GM18873 (cell line): Measurements from ENCODE around the gene SNCAIP.

Experiments
- ATAC-seq: cut with Tn5 transposase; IDR thresholded peaks from one replicate; pipeline ENCODE4 v1.9.1; 2021; ENCODE audit warnings: mild to moderate bottlenecking, moderate library complexity, moderate number of reproducible peaks; ENCODE audit not compliant: unreplicated experiment, low FRiP score

The SNCAIP gene

DNA sequence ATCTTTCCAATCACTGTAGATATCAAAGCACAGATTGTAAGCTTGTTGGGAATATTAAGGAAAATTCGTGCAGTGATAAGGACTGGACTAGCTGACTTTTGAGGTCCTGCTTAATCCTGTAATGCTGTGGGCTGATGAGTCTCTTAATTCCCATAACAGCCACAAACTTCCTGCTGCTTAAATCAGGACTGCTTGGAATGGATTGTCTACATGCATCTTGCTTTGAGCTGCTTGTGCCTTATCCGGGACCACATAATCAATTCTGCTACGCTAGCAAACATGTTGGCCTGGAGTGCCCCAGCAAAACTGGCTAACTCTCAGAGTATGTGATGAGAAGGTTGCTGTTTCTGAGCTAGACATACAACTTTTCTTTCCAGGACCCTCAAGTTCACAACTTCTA lies 79.6 kb downstream of the SNCAIP start:
- no peak for ATAC-seq

- ATAC-seq: no peak
These were observed 80.2 kb downstream of the SNCAIP start for GRCh38 chr5:122392224-122392623.

DNA sequence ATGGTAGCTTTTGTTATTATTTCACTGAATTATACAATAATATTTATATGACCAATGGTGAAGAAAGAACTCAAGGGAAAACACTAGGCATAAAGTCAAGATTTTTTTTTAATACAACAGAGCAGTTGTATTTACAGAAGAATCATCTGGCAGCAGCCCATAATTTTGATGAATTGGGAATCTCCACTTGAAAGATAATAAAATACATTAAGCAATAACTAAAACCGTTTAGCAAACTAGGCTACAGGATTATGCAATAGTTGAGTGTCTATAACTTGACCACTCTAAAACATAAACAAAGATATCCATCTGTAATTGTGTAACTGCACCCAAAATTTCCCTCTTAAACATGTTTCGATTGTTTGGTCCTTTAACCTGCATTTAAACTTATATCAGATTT lies 80.8 kb downstream of the SNCAIP start:
- no peak for ATAC-seq

GRCh38 chr5:122394284-122394930 lies 82.4 kb downstream of the SNCAIP start:
- no peak for ATAC-seq

- no peak for ATAC-seq
These were observed 86.0 kb downstream of the SNCAIP start for GRCh38 chr5:122398016-122398415.

- ATAC-seq: no peak
These were observed 88.3 kb downstream of the SNCAIP start for GRCh38 chr5:122400341-122400740.

- no peak for ATAC-seq
These were observed 88.9 kb downstream of the SNCAIP start for GRCh38 chr5:122400938-122401337.

GRCh38 chr5:122401976-122402725 lies 90.1 kb downstream of the SNCAIP start:
- ATAC-seq: no peak

DNA sequence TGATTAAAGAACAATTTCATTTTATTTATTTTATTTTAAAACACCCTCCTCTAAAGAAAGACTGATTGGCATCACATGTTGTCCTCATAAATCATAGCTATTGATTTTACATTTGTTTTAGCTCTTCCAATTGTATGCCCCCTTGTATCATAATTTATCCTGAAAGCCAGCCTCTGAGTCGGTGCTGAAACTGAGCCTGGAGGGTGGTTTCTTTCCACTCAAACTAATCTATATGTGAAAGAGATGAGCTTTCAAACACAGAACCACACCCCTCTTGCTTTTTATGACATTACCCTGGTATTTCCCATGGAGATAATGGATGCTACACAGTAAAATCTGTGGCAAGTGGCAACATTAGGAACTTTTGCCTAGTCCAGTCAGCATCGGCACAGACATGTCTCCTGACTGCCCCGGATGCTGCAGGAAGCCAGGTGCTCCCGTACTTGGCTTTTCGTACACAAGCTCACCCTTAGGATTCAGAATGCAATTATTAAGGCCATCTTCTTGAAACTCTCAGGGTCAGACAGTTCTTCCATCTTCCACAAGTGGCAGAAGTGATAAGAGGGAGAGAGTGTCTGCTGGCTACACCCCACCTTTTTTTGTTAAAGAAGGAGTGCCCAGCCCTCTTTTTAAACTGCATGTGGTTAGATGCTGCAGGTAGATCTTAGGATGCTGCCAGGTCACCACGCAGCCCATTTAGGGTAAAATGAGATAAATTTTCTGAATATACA lies 91.1 kb downstream of the SNCAIP start:
- no peak for ATAC-seq

- ATAC-seq: no peak
These were observed 92.0 kb downstream of the SNCAIP start for GRCh38 chr5:122404018-122404417.

DNA sequence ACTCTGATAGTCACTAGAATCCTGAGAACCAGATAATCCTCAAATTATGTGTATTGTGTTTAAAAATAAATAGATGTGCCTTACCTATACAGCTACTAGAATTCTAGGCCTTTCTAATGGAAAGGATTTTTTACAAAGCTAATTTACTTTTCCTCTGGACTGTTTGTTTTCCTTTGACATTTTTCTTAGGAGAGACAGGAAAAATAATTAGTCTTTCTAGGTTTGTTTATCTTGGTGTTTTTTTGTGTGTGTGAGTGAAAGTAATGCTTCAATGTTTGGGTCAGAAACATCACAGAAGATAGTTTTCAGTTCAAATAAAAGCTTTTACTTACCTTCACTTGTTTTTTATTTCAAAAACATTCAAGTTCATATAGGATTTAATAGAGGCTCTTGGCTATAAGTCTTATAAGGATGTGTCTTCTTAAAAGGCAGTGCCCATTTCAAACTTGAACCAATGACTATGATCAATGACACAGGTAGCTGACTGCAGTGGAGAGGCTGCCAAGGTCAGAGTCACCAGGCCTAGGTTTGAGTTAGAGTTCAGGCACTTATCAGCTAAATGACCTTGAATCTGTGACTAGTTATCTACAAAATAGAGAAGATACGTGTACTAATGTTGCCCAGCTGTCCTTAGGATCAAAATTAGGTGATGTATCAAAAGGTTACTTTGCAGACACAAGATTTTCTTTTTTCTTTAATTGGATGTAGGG lies 92.8 kb downstream of the SNCAIP start:
- ATAC-seq: no peak

DNA sequence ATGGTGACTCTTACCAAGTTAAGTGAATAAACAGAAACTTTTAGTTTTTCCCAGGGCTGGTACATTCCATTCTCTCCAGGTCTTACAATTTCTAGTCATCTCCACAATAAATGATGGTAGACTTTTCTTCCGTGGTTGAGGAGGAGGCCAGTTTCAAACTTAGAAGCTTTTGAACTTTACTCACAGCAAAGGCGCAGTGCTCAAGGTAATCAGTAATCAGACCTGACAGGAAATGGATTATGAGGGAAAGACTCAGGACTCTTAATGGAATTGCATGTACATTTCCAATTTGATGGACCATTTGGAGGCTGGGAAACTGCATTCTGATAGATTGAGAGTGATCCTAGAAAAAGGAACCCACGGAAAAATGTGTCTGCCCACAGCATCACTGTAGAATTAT lies 93.7 kb downstream of the SNCAIP start:
- ATAC-seq: no peak

- no peak for ATAC-seq
These were observed 94.1 kb downstream of the SNCAIP start for GRCh38 chr5:122406181-122406580.

- no peak for ATAC-seq
These were observed 96.7 kb downstream of the SNCAIP start for GRCh38 chr5:122408592-122409224.

DNA sequence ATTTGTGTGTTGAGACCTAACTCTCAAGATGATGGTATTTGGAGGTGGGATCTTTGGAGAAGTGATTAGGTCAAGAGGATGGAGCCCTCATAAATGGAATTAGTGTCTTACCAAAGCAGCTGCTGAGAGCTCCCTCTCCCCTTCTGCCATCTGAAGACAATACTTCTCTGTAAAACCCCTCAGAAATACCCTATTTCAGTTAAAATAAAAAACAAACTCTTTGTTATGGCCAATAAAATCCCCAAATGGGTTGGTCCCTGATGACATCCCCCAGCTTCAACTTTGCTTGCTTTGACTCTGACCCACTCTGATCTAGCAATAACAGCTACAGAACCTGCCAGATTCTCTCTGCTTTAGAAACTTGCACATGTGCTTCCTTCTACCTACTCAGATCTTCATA lies 100.9 kb downstream of the SNCAIP start:
- ATAC-seq: peak; percentile 34

DNA sequence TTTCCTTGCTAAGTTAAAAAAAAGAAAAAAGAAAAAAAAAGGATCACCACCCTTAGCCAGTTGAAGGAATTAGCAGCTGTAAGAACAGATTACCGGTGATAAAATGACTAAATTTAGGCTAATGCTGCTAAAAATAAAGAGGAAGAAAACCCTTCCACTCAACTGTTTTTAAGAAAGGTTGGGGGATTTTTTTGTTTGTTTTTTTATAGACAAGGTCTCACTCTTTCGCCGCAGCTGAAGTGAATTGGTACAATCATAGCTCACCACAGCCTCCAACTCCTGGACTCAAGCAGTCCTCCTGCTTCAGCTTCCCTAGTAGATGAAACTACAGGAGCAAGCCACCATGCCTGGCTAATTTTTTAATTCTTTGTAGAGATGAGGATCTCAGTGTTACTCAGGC lies 101.7 kb downstream of the SNCAIP start:
- ATAC-seq: peak; percentile 40

- peak; percentile 71 for ATAC-seq
These were observed 103.2 kb downstream of the SNCAIP start for GRCh38 chr5:122415030-122415800.

- ATAC-seq: no peak
These were observed 103.7 kb downstream of the SNCAIP start for GRCh38 chr5:122415801-122416120.

GRCh38 chr5:122419142-122419894 lies 107.3 kb downstream of the SNCAIP start:
- no peak for ATAC-seq
